SK-N-SH treated with all-trans-retinoic acid at 6 μM for 48 hours (cell line): ENCODE measurements around the gene VWF.

Source experiments
- ARNTL ChIP-seq: fragments of 450-650 bp; formaldehyde crosslinking; IDR thresholded peaks from 2 replicates; pipeline ENCODE4 v1.5.0; 2020; ENCODE audit warnings: low read depth, mild to moderate bottlenecking, moderate library complexity, borderline replicate concordance
- BACH2 ChIP-seq: fragments of 250-450 bp; sonication (Bioruptor Pico); IDR thresholded peaks from 2 replicates; pipeline ENCODE4 v1.9.0; 2021; ENCODE audit warnings: mild to moderate bottlenecking, borderline replicate concordance
- ISL1 ChIP-seq: fragments of 250-450 bp; sonication (Bioruptor Pico); IDR thresholded peaks from 2 replicates; pipeline ENCODE4 v2.1.2; 2022; ENCODE audit warnings: mild to moderate bottlenecking, moderate library complexity
- OSR1 ChIP-seq: fragments of 250-450 bp; sonication (Bioruptor Pico); IDR thresholded peaks from 2 replicates; pipeline ENCODE4 v1.8.0; 2022; ENCODE audit warnings: moderate library complexity, mild to moderate bottlenecking, inconsistent platforms
- PATZ1 ChIP-seq: fragments of 250-450 bp; sonication (Bioruptor Pico); IDR thresholded peaks from 2 replicates; pipeline ENCODE4 v1.8.0; 2020; ENCODE audit warnings: mild to moderate bottlenecking, moderate library complexity, borderline replicate concordance
- POU6F1 ChIP-seq: fragments of 250-450 bp; sonication (Bioruptor Pico); IDR thresholded peaks from 2 replicates; pipeline ENCODE4 v1.8.0; 2021; ENCODE audit warnings: low read depth, mild to moderate bottlenecking, moderate library complexity, borderline replicate concordance
- RARB ChIP-seq: fragments of 250-450 bp; sonication (Bioruptor Pico); IDR thresholded peaks from 2 replicates; pipeline ENCODE4 v1.8.0; 2021; ENCODE audit warnings: mild to moderate bottlenecking, moderate library complexity
- ZNF565 ChIP-seq: fragments of 450-650 bp; formaldehyde crosslinking; conservative IDR thresholded peaks from 2 replicates; pipeline ENCODE4 v1.5.0; 2020; ENCODE audit warnings: low read depth, mild to moderate bottlenecking, moderate library complexity
- TF ChIP-seq, protein P1 (sequence below): fragments of 250-450 bp; sonication (Bioruptor Pico); IDR thresholded peaks from 2 replicates; pipeline ENCODE4 v1.5.1; 2021; ENCODE audit warnings: mild to moderate bottlenecking, moderate library complexity

- TF ChIP-seq ARNTL (CRISPR knock-in tag), result no peak
- TF ChIP-seq ISL1 (CRISPR knock-in tag), result no peak
- no peak for TF ChIP-seq PATZ1 (CRISPR knock-in tag)
- no peak for TF ChIP-seq RARB
- TF ChIP-seq, protein P1, sequence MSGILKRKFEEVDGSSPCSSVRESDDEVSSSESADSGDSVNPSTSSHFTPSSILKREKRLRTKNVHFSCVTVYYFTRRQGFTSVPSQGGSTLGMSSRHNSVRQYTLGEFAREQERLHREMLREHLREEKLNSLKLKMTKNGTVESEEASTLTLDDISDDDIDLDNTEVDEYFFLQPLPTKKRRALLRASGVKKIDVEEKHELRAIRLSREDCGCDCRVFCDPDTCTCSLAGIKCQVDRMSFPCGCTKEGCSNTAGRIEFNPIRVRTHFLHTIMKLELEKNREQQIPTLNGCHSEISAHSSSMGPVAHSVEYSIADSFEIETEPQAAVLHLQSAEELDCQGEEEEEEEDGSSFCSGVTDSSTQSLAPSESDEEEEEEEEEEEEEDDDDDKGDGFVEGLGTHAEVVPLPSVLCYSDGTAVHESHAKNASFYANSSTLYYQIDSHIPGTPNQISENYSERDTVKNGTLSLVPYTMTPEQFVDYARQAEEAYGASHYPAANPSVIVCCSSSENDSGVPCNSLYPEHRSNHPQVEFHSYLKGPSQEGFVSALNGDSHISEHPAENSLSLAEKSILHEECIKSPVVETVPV (CRISPR knock-in tag), result no peak
- TF ChIP-seq ZNF565, result no peak
- TF ChIP-seq BACH2 (CRISPR knock-in tag), result no peak
- no peak for TF ChIP-seq OSR1 (CRISPR knock-in tag)
- no peak for TF ChIP-seq POU6F1
These were observed 157.9 kb downstream of the VWF start for GRCh38 chr12:5966486-5967095.
